Glutamatergic neuron (in vitro differentiated cells): ENCODE results near the gene RBM20. TPM values are rescaled to one million over a fixed set of nuclear protein-coding genes. Genes with fewer than 3 reads are reported as not detected.
A peak's percentile ranks its signal among the peaks of the same experiment; 100 is the strongest.
"Not testable (repeated sequence)": the region's sequence is repeated elsewhere in the genome, so short reads cannot be mapped to it uniquely, and the experiment has no call there.

ENCODE experiments used
- DNase-seq: peaks from one replicate; pipeline ENCODE4 v3.0.0; 2022
- H3K27ac Mint-ChIP-seq: one replicate; pipeline ENCODE4 v1.8.0; 2020; ENCODE audit warnings: mild to moderate bottlenecking, mixed read lengths, inconsistent platforms; ENCODE audit not compliant: unreplicated experiment
- H3K27me3 Mint-ChIP-seq: one replicate; pipeline ENCODE4 v1.8.0; 2020; ENCODE audit warnings: mild to moderate bottlenecking, moderate library complexity, mixed read lengths, inconsistent platforms; ENCODE audit not compliant: unreplicated experiment
- H3K36me3 Mint-ChIP-seq: one replicate; pipeline ENCODE4 v1.8.0; 2020; ENCODE audit warnings: mild to moderate bottlenecking, mixed read lengths, inconsistent platforms; ENCODE audit not compliant: unreplicated experiment
- H3K4me1 Mint-ChIP-seq: one replicate; pipeline ENCODE4 v1.8.0; 2020; ENCODE audit warnings: mild to moderate bottlenecking, low read depth, mixed read lengths, inconsistent platforms; ENCODE audit not compliant: unreplicated experiment
- H3K4me3 Mint-ChIP-seq: one replicate; pipeline ENCODE4 v1.8.0; 2020; ENCODE audit warnings: mild to moderate bottlenecking, mixed read lengths, inconsistent platforms; ENCODE audit not compliant: unreplicated experiment
- H3K9me3 Mint-ChIP-seq: one replicate; pipeline ENCODE4 v1.8.0; 2020; ENCODE audit warnings: mild to moderate bottlenecking, moderate library complexity, mixed read lengths, inconsistent platforms; ENCODE audit not compliant: unreplicated experiment
- total RNA-seq: library from RNA; stranded (reverse); fragmentation: NEBNext Ultra II Directional; extraction: Animal tissue kit (Norgen Biotek cat#: 25700); gene quantifications from one replicate; pipeline ENCODE4 v1.2.1, GENCODE V29; 2021; ENCODE audit not compliant: unreplicated experiment
- TF ChIP-seq, protein P1 (sequence below): fragments of 200-600 bp; sonication (generic); IDR thresholded peaks from one replicate; pipeline ENCODE4 v1.5.0; 2021; ENCODE audit not compliant: partially characterized antibody, unreplicated experiment

The RBM20 gene
- total RNA-seq, 1 donor from 2014 or later = 5.8 TPM

DNA sequence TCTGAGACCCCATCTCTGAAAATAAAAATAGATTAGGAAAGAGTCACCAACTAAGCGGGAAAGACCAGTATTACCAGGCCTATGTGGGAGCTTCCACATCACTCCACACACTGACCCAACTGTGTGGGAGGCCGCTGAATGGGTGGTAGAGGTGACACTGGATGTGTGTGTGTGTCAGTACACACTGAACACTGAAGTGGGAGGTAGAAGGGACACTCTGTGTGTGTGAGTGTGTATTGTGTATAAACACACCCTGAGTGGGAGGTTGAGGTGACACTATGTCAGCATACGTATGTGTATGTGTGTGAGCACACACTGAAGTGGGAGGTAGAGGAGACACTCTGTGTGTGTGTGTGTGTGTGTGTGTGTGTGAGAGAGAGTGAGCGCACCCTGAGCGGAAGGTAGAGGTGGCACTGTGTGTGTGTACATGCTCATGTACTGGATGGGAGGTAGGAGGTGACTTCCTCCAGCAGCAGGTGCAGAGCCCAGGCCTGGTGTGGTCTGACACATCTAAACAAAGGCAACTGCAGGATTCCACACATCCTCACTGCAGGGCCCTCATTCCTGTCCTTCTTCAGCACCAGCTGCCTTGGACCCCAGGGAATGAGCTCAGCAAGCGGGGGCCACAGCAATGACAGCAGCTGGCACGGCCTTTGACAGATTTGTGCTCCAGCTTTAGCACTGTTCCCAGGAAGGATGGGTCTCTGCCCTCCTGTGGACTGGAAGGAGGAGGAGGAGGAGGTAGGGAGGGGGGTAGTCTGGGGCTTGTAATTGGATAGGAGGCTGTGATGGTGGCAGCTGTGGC is 26.5 kb upstream of the RBM20 start:
- Mint-ChIP-seq H3K4me3 (no peak overlapping the region), H3K9me3 (peaks cover 6% of the 10 kb centered on the region), H3K27me3 (peaks cover 5% of the 10 kb centered on the region), H3K4me1 (peaks cover 19% of the 10 kb centered on the region), H3K27ac (peak overlapping the region; percentile 41), H3K36me3 (no peaks in the 10 kb centered on the region)
- TF ChIP-seq, protein P1, sequence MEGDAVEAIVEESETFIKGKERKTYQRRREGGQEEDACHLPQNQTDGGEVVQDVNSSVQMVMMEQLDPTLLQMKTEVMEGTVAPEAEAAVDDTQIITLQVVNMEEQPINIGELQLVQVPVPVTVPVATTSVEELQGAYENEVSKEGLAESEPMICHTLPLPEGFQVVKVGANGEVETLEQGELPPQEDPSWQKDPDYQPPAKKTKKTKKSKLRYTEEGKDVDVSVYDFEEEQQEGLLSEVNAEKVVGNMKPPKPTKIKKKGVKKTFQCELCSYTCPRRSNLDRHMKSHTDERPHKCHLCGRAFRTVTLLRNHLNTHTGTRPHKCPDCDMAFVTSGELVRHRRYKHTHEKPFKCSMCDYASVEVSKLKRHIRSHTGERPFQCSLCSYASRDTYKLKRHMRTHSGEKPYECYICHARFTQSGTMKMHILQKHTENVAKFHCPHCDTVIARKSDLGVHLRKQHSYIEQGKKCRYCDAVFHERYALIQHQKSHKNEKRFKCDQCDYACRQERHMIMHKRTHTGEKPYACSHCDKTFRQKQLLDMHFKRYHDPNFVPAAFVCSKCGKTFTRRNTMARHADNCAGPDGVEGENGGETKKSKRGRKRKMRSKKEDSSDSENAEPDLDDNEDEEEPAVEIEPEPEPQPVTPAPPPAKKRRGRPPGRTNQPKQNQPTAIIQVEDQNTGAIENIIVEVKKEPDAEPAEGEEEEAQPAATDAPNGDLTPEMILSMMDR = no peak
- DNase-seq = peak; percentile 38

DNA sequence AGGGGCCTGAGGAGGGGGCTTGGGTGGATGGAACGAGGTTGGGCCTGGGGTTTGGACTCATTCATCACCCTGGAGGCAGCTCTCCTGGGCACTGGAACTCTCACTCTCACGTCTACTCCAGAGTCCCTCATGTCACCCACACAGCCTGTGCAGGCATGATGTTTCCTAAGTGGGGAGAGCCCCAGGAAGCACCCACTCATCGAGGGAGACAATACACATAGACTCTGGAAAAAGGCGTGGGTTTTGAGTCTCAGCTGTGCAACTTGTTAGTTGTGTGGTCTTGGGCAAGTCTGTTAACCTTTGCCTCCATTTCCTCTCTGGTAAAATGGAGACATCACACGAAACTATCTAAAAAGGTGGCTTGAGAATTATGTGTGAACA is 25.9 kb upstream of the RBM20 start:
- TF ChIP-seq, protein P1 = no peak
- Mint-ChIP-seq H3K9me3 (peaks cover 6% of the 10 kb centered on the region), H3K27ac (peak overlapping the region; percentile 28), H3K36me3 (no peaks in the 10 kb centered on the region), H3K27me3 (peaks cover 5% of the 10 kb centered on the region), H3K4me1 (peaks cover 19% of the 10 kb centered on the region), H3K4me3 (no peak overlapping the region)
- no peak for DNase-seq

DNA sequence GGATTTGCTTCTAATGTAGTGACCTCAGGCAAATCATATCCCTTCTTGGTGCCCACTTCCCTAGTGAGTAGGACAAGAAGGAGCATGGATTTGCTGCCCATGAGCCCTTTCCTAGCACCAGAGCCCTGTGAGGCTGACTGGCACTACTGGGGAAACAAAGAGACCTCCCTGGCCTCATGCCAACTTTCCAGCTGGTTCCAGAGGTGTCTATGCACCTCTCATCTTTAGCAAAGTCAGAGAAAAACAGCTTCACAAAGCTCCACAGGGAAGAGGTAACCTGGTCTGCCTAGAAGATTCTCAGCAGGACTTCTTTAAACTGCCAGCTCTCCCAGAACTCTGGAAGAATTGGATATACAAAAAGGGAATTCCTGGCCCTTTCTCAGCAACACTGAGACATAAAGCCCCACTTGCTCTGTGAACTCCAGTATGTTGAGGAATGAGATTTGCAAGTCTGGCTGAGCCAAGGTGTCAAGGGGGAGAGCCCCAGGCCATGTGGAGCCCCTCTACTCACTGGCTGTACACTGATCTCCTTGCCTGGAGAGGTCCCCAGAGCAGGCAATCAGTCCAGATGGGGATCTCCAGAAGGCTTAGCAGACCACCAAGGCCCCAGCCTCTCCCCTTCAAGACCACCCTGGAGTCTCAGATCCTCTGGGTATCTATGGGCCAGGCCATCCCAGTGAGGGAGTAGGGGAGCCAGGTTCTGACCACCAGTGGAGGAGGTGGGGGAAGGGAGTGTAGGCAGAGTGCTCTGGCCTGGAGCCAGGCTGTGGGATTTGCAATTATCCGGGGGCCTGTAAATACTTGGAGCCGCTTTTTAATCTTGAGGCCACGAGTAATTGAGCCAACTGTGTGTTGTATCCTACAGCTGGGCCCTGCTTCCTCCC is 24.4 kb upstream of the RBM20 start:
- Mint-ChIP-seq H3K9me3 (peaks cover 6% of the 10 kb centered on the region), H3K36me3 (no peaks in the 10 kb centered on the region), H3K27me3 (peaks cover 5% of the 10 kb centered on the region), H3K4me3 (no peak overlapping the region), H3K4me1 (peaks cover 16% of the 10 kb centered on the region), H3K27ac (no peak overlapping the region)
- no peak for DNase-seq
- TF ChIP-seq, protein P1 = no peak

DNA sequence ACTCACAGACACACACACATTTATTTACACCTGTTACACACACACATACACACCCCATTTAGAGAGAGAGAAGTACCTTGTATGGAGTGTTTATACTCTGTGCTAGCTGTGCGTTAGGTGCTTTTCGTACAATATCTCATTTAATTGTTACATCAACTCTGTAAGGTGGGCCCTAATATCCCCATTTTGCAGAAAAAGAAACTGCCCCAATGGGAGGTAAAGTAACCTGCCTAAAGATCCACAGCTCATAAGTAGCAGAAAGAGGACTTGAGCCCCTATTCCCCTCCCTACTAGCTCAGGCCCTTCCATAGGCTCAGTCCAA is 23.8 kb upstream of the RBM20 start:
- H3K27ac Mint-ChIP-seq = no peak overlapping the region
- TF ChIP-seq, protein P1 = no peak

DNA sequence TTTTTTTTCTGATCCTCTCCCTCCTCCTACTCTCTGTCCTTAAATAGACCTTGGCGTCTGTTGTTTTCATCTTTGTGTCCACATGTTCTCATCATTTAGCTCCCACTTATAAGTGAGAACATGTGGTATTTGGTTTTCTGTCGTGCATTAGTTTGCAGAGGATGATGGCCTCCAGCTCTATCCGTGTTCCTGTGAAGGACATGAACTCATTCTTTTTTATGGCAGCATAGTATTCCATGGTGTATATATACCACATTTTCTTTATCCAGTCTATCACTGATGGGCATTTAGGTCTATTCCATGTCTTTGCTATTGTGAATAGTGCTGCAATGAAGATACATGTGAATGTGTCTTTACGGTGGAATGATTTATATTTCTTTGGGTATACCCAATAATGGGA is 20.8 kb upstream of the RBM20 start:
- H3K27me3 Mint-ChIP-seq, DNase-seq: not testable (repeated sequence)

More for the DNA sequence above, 23.8 kb upstream of the RBM20 start:
- peaks cover 6% of the 10 kb centered on the region for H3K9me3 Mint-ChIP-seq
- peaks cover 5% of the 10 kb centered on the region for H3K27me3 Mint-ChIP-seq
- H3K4me1 Mint-ChIP-seq = peaks cover 15% of the 10 kb centered on the region
- DNase-seq = no peak
- H3K4me3 Mint-ChIP-seq = no peak overlapping the region
- H3K36me3 Mint-ChIP-seq = no peaks in the 10 kb centered on the region

More for the DNA sequence above, 20.8 kb upstream of the RBM20 start:
- H3K4me1 Mint-ChIP-seq, H3K36me3 Mint-ChIP-seq, H3K9me3 Mint-ChIP-seq, H3K27ac Mint-ChIP-seq, H3K4me3 Mint-ChIP-seq: not testable (repeated sequence)
